Calu3 (cell line): Measurements from ENCODE around the gene JARID2. TPM values are rescaled to one million over a fixed set of nuclear protein-coding genes. Genes with fewer than 3 reads are reported as not detected.

Source experiments
- BruUV-seq: library from RNA; stranded (reverse); fragments of 400-500 nt; replicated peaks from 2 replicates; lab custom pipeline; 2021; lab: Mats Ljungman, UMichigan
- CTCF ChIA-PET: fragments of 300-600 bp; sonication (Branson Sonifier 250); formaldehyde crosslinking; loops from one replicate; lab custom pipeline; 2022; ENCODE audit warnings: antibody characterized with exemption; lab: Charles Lee
- DNase-seq: peaks from one replicate; pipeline ENCODE4 v3.0.0; 2022
- H3K27ac Mint-ChIP-seq: one replicate; pipeline ENCODE4 v1.8.0; 2022; ENCODE audit warnings: mixed read lengths; ENCODE audit not compliant: unreplicated experiment
- H3K27me3 Mint-ChIP-seq: one replicate; pipeline ENCODE4 v1.8.0; 2022; ENCODE audit warnings: mixed read lengths; ENCODE audit not compliant: unreplicated experiment
- H3K36me3 Mint-ChIP-seq: one replicate; pipeline ENCODE4 v1.8.0; 2022; ENCODE audit warnings: mild to moderate bottlenecking, moderate library complexity, mixed read lengths; ENCODE audit not compliant: insufficient read depth, unreplicated experiment
- H3K4me1 Mint-ChIP-seq: one replicate; pipeline ENCODE4 v1.8.0; 2022; ENCODE audit warnings: mild to moderate bottlenecking, low read depth, mixed read lengths; ENCODE audit not compliant: unreplicated experiment
- H3K4me3 Mint-ChIP-seq: one replicate; pipeline ENCODE4 v1.8.0; 2022; ENCODE audit warnings: mild to moderate bottlenecking, low read depth, moderate library complexity, mixed read lengths; ENCODE audit not compliant: unreplicated experiment
- H3K9me3 Mint-ChIP-seq: one replicate; pipeline ENCODE4 v1.8.0; 2022; ENCODE audit warnings: low read depth, mixed read lengths; ENCODE audit not compliant: unreplicated experiment
- intact Hi-C: fragments of 100-400 bp; cut with micrococcal nuclease; formaldehyde crosslinking; loops from one replicate; pipeline ENCODE4 v1.10.0; 2022; ENCODE audit not compliant: unreplicated experiment
- total RNA-seq: library from RNA; stranded (reverse); gene quantifications from 2 replicates; pipeline ENCODE4 v1.2.3, GENCODE V29; 2022
- TF ChIP-seq, protein P1 (sequence below): fragments of 200-600 bp; IDR thresholded peaks from one replicate; pipeline ENCODE4 v1.8.0; 2022; ENCODE audit warnings: antibody characterized with exemption; ENCODE audit not compliant: unreplicated experiment

JARID2 gene
- total RNA-seq, 1 experiment from 2014 or later = 9.4 TPM

DNA sequence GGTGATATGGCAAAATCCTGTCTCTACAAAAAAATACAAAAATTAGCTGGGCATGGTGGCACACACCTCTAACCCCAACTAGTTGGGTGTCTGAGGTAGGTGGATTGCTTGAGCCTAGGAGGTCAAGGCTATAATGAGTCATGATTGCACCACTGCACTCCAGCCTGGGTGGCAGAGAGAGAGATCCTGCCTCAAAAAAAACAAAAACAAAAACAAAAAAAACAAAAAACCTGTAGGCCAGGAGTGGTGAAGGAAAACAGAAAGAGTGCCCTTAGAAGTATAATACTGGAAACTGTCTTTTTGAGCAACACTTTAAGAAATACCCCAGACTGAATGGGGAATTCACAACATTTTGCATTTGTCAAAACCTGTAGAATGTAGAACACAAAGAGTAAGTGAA is 85.3 kb downstream of the JARID2 start:
- BruUV-seq = no TSS peak
- no peak overlapping the region for H3K4me3 Mint-ChIP-seq
- intact Hi-C loops = no loop called here
- CTCF ChIA-PET = no interaction called here
- H3K27me3 Mint-ChIP-seq = no peaks in the 10 kb centered on the region
- peaks cover 11% of the 10 kb centered on the region for H3K36me3 Mint-ChIP-seq
- H3K4me1 Mint-ChIP-seq = peaks cover 8% of the 10 kb centered on the region
- no peak overlapping the region for H3K27ac Mint-ChIP-seq
- H3K9me3 Mint-ChIP-seq = no peaks in the 10 kb centered on the region
- TF ChIP-seq, protein P1, sequence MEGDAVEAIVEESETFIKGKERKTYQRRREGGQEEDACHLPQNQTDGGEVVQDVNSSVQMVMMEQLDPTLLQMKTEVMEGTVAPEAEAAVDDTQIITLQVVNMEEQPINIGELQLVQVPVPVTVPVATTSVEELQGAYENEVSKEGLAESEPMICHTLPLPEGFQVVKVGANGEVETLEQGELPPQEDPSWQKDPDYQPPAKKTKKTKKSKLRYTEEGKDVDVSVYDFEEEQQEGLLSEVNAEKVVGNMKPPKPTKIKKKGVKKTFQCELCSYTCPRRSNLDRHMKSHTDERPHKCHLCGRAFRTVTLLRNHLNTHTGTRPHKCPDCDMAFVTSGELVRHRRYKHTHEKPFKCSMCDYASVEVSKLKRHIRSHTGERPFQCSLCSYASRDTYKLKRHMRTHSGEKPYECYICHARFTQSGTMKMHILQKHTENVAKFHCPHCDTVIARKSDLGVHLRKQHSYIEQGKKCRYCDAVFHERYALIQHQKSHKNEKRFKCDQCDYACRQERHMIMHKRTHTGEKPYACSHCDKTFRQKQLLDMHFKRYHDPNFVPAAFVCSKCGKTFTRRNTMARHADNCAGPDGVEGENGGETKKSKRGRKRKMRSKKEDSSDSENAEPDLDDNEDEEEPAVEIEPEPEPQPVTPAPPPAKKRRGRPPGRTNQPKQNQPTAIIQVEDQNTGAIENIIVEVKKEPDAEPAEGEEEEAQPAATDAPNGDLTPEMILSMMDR = no peak
- DNase-seq = no peak

- TF ChIP-seq, protein P1 = no peak
- no TSS peak for BruUV-seq
- Mint-ChIP-seq H3K4me1 (peaks cover 8% of the 10 kb centered on the region), H3K9me3 (no peaks in the 10 kb centered on the region), H3K27ac (no peak overlapping the region), H3K36me3 (peaks cover 11% of the 10 kb centered on the region), H3K4me3 (no peak overlapping the region), H3K27me3 (no peaks in the 10 kb centered on the region)
- DNase-seq = no peak
- intact Hi-C loops = no loop called here
- CTCF ChIA-PET = no interaction called here
Observed at GRCh38 chr6:15331629-15332251, 85.9 kb downstream of the JARID2 start.

DNA sequence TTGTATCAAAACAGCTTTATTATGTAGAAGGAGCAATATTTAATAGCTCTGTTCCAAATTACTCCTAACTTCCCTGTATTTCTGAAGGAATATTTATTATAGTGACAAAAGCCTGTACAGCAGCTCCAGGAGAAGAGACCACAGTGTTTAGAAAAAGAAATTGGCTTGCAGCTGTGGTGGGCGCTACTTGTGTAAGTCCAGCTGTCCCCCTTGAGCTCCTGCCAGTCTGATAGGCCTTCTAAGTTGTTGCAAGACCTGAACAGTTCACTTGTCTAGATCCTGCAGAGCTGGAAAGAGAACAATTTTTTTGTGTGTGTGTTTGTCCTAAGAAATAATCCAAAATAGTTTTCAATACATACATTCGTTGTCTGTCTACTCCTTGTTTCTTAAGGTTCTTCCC is 86.6 kb downstream of the JARID2 start:
- Mint-ChIP-seq H3K4me3 (no peak overlapping the region), H3K9me3 (no peaks in the 10 kb centered on the region), H3K4me1 (peaks cover 3% of the 10 kb centered on the region), H3K27ac (no peak overlapping the region), H3K36me3 (peaks cover 8% of the 10 kb centered on the region), H3K27me3 (no peaks in the 10 kb centered on the region)
- CTCF ChIA-PET = no interaction called here
- TF ChIP-seq, protein P1 = no peak
- DNase-seq = no peak
- intact Hi-C loops = no loop called here
- no TSS peak for BruUV-seq

GRCh38 chr6:15335385-15335784 is 89.5 kb downstream of the JARID2 start:
- Mint-ChIP-seq H3K4me1 (peaks cover 16% of the 10 kb centered on the region), H3K36me3 (peaks cover 7% of the 10 kb centered on the region), H3K9me3 (no peaks in the 10 kb centered on the region), H3K27me3 (no peaks in the 10 kb centered on the region), H3K27ac (no peak overlapping the region), H3K4me3 (no peak overlapping the region)
- BruUV-seq = no TSS peak
- TF ChIP-seq, protein P1 = no peak
- no peak for DNase-seq
- CTCF ChIA-PET = no interaction called here
- intact Hi-C loops = no loop called here
